Neural cell (in vitro differentiated cells): ENCODE data around the gene FAP. TPM values are rescaled to one million over a fixed set of nuclear protein-coding genes. Genes with fewer than 3 reads are reported as not detected.

Experiments
- H2AFZ ChIP-seq: fragments of 200-600, 300-800 bp; sonication (generic), shearing (Covaris generic); 2 replicates; pipeline ENCODE4 v1.6.0; 2014; ENCODE audit warnings: low read depth, mild to moderate bottlenecking, antibody characterized with exemption, low read length, moderate library complexity
- H3F3A ChIP-seq: fragments of 200-600 bp; shearing (Covaris generic); 2 replicates; pipeline ENCODE4 v1.6.1; 2016; ENCODE audit warnings: mild to moderate bottlenecking, moderate library complexity, mixed read lengths, antibody characterized with exemption, low read length; ENCODE audit not compliant: insufficient read depth, poor library complexity, severe bottlenecking
- H3K27ac ChIP-seq: fragments of 200-600, 300-800 bp; sonication (generic), shearing (Covaris generic); 2 replicates; pipeline ENCODE4 v1.5.1; 2014; ENCODE audit warnings: mild to moderate bottlenecking, low read length, moderate library complexity
- H3K27me3 ChIP-seq: fragments of 300-800, 200-600 bp; sonication (generic), shearing (Covaris generic); 2 replicates; pipeline ENCODE4 v1.6.0; 2014; ENCODE audit warnings: mild to moderate bottlenecking, low read depth, low read length, moderate library complexity; ENCODE audit not compliant: insufficient read depth
- H3K36me3 ChIP-seq: fragments of 300-800, 200-600 bp; sonication (generic), shearing (Covaris generic); 2 replicates; pipeline ENCODE4 v1.5.1; 2014; ENCODE audit warnings: mild to moderate bottlenecking, antibody characterized with exemption, low read length, moderate library complexity; ENCODE audit not compliant: insufficient read depth
- H3K4me2 ChIP-seq: fragments of 300-800, 200-600 bp; sonication (generic), shearing (Covaris generic); 2 replicates; pipeline ENCODE4 v1.6.0; 2014; ENCODE audit warnings: mild to moderate bottlenecking, low read length
- H3K4me3 ChIP-seq: fragments of 300-800, 200-600 bp; sonication (generic), shearing (Covaris generic); 2 replicates; pipeline ENCODE4 v1.5.1; 2014; ENCODE audit warnings: mild to moderate bottlenecking, low read length, moderate library complexity
- H3K79me2 ChIP-seq: fragments of 200-600 bp; shearing (Covaris generic); replicated peaks from 2 replicates; pipeline ENCODE4 v1.6.0; 2014; ENCODE audit warnings: mild to moderate bottlenecking, low read length, moderate library complexity; ENCODE audit not compliant: insufficient read depth
- H3K9ac ChIP-seq: fragments of 300-800, 200-600 bp; sonication (generic), shearing (Covaris generic); 2 replicates; pipeline ENCODE4 v1.6.1; 2016; ENCODE audit warnings: mild to moderate bottlenecking, low read length, mixed read lengths
- H3K9me2 ChIP-seq: fragments of 200-600 bp; shearing (Covaris generic); 2 replicates; pipeline ENCODE4 v1.6.1; 2016; ENCODE audit warnings: mild to moderate bottlenecking, low read length, mixed read lengths; ENCODE audit not compliant: insufficient read depth
- H3K9me3 ChIP-seq: fragments of 200-600, 300-800 bp; sonication (generic), shearing (Covaris generic); 2 replicates; pipeline ENCODE4 v1.6.1; 2016; ENCODE audit warnings: mild to moderate bottlenecking, mixed run types, low read length, moderate library complexity, mixed read lengths
- H4K20me1 ChIP-seq: fragments of 200-600 bp; shearing (Covaris generic); 2 replicates; pipeline ENCODE4 v1.6.1; 2016; ENCODE audit warnings: mild to moderate bottlenecking, mixed run types; ENCODE audit not compliant: insufficient read depth
- CTCF ChIP-seq: fragments of 450-650 bp; IDR thresholded peaks from 2 replicates; pipeline ENCODE4 v1.5.1; 2014; ENCODE audit warnings: antibody characterized with exemption, mild to moderate bottlenecking, moderate library complexity; ENCODE audit not compliant: poor library complexity, severe bottlenecking
- EP300 ChIP-seq: fragments of 450-650 bp; conservative IDR thresholded peaks from 2 replicates; pipeline ENCODE4 v1.6.1; 2014; ENCODE audit warnings: antibody characterized with exemption, mild to moderate bottlenecking, moderate library complexity; ENCODE audit not compliant: poor library complexity, severe bottlenecking
- EZH2 ChIP-seq: fragments of 200-600, 300-800 bp; shearing (Covaris generic), sonication (generic); IDR thresholded peaks from 2 replicates; pipeline ENCODE4 v1.6.1; 2014; ENCODE audit warnings: antibody characterized with exemption, low read length, borderline replicate concordance, mild to moderate bottlenecking; ENCODE audit not compliant: insufficient read depth, poor library complexity, severe bottlenecking
- MXI1 ChIP-seq: fragments of 450-650 bp; conservative IDR thresholded peaks from 2 replicates; pipeline ENCODE4 v1.6.1; 2014; ENCODE audit warnings: antibody characterized with exemption, mild to moderate bottlenecking; ENCODE audit not compliant: poor library complexity, severe bottlenecking
- POLR2AphosphoS5 ChIP-seq: IDR thresholded peaks from 2 replicates; pipeline ENCODE4 v1.6.1; 2012
- RAD21 ChIP-seq: fragments of 450-650 bp; conservative IDR thresholded peaks from 2 replicates; pipeline ENCODE4 v1.6.1; 2014; ENCODE audit warnings: antibody characterized with exemption, mild to moderate bottlenecking, moderate library complexity
- SMC3 ChIP-seq: fragments of 450-650 bp; conservative IDR thresholded peaks from 2 replicates; pipeline ENCODE4 v1.6.1; 2014; ENCODE audit warnings: antibody characterized with exemption, mild to moderate bottlenecking, moderate library complexity; ENCODE audit not compliant: poor library complexity
- TAF1 ChIP-seq: IDR thresholded peaks from 2 replicates; pipeline ENCODE4 v1.6.1; 2012; ENCODE audit warnings: low read depth
- polyA plus RNA-seq: library from polyadenylated mRNA; depleted of rRNA; stranded (reverse); fragments of >200 nt; gene quantifications from 2 replicates; pipeline ENCODE4 v1.2.3, GENCODE V29; 2014
- TF ChIP-seq, protein P1 (sequence below): IDR thresholded peaks from 2 replicates; pipeline ENCODE4 v1.6.1; 2012; ENCODE audit warnings: borderline replicate concordance

Gene FAP
- polyA plus RNA-seq, 1 donor from 2014 or later: 0.16 TPM

- TF ChIP-seq EP300 (no peak), RAD21 (no peak), SMC3 (no peak), TAF1 (no peak)
- Histone ChIP-seq H3K9me2 (no peaks in the 10 kb centered on the region), H3K27ac (no peak overlapping the region), H3K27me3 (no peaks in the 10 kb centered on the region), H3K9ac (no peak overlapping the region), H3F3A (no peaks in the 10 kb centered on the region), H3K79me2 (no peaks in the 10 kb centered on the region), H4K20me1 (no peaks in the 10 kb centered on the region), H3K4me2 (no peak overlapping the region), H2AFZ (no peak overlapping the region), H3K4me3 (no peak overlapping the region), H3K9me3 (no peaks in the 10 kb centered on the region), H3K36me3 (no peaks in the 10 kb centered on the region)
Measured at GRCh38 chr2:162256591-162256991, 13.3 kb upstream of the FAP start.

DNA sequence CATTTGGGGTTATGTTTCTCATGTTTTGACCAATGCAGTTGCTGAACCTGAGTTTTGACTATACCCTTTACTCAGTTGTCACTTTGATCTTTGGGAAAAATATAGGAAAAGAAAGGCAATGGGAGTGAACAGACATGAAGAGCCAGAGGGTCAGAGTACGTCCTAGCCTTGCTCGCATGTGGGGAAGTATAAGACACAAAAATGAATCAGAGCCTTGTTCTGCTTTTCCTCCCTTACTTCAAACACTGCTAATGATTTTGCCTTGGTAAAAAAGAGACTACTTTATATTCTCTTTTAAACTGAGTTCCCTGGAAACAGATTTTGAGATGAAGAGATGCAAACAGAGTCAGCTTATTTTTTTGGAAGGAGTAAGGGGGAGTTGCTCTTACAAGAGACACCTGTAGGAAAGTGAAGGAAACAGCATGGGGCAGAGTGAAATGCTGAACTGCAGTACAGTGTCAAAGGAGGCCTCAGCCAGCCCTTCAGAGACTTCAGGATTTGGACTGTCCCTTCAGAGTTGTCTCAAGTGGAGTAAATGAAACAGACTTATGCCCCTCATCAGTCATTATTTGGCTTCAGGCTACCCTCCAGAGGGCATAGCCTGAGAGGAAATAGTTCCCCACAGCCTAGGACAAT is 11.1 kb upstream of the FAP start:
- no peak overlapping the region for H2AFZ ChIP-seq
- H3K9ac ChIP-seq: no peak overlapping the region
- no peaks in the 10 kb centered on the region for H3K9me3 ChIP-seq
- H3K27me3 ChIP-seq: no peaks in the 10 kb centered on the region
- no peak overlapping the region for H3K4me3 ChIP-seq
- no peaks in the 10 kb centered on the region for H4K20me1 ChIP-seq
- TF ChIP-seq EP300: no peak
- TF ChIP-seq, protein P1, sequence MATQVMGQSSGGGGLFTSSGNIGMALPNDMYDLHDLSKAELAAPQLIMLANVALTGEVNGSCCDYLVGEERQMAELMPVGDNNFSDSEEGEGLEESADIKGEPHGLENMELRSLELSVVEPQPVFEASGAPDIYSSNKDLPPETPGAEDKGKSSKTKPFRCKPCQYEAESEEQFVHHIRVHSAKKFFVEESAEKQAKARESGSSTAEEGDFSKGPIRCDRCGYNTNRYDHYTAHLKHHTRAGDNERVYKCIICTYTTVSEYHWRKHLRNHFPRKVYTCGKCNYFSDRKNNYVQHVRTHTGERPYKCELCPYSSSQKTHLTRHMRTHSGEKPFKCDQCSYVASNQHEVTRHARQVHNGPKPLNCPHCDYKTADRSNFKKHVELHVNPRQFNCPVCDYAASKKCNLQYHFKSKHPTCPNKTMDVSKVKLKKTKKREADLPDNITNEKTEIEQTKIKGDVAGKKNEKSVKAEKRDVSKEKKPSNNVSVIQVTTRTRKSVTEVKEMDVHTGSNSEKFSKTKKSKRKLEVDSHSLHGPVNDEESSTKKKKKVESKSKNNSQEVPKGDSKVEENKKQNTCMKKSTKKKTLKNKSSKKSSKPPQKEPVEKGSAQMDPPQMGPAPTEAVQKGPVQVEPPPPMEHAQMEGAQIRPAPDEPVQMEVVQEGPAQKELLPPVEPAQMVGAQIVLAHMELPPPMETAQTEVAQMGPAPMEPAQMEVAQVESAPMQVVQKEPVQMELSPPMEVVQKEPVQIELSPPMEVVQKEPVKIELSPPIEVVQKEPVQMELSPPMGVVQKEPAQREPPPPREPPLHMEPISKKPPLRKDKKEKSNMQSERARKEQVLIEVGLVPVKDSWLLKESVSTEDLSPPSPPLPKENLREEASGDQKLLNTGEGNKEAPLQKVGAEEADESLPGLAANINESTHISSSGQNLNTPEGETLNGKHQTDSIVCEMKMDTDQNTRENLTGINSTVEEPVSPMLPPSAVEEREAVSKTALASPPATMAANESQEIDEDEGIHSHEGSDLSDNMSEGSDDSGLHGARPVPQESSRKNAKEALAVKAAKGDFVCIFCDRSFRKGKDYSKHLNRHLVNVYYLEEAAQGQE: no peak
- TF ChIP-seq TAF1: no peak
- TF ChIP-seq SMC3: no peak
- no peak for TF ChIP-seq CTCF
- no peak for TF ChIP-seq MXI1
- TF ChIP-seq EZH2: no peak
- TF ChIP-seq POLR2AphosphoS5: no peak
- no peak for TF ChIP-seq RAD21
- H3K4me2 ChIP-seq: no peak overlapping the region
- H3F3A ChIP-seq: no peaks in the 10 kb centered on the region
- no peaks in the 10 kb centered on the region for H3K36me3 ChIP-seq
- no peaks in the 10 kb centered on the region for H3K9me2 ChIP-seq
- H3K79me2 ChIP-seq: no peaks in the 10 kb centered on the region
- H3K27ac ChIP-seq: no peak overlapping the region

DNA sequence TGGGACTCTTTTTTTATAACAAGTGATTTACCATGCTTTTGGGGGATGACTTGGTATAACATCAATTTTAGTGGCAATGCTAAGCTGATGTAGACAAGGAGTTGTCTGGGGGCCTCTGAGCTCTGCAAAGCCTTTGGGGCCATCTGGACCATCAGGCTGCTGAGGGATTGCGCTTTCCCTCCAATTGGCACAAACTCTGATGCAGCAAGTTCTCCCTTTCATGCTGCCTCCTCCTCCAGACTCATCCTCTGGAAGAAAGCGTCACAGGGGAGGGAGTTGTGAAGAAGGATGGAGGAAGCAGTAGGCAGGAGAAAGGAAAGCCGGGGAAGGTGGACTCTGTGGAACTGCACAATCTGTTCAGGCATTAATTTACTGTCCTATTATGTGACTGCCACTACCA is 10.2 kb upstream of the FAP start:
- Histone ChIP-seq H2AFZ (no peak overlapping the region), H3K36me3 (no peaks in the 10 kb centered on the region), H3K79me2 (no peaks in the 10 kb centered on the region), H3K9me2 (no peaks in the 10 kb centered on the region), H3K9me3 (no peaks in the 10 kb centered on the region), H4K20me1 (no peaks in the 10 kb centered on the region), H3K27ac (no peak overlapping the region), H3K9ac (no peak overlapping the region), H3K4me3 (no peak overlapping the region), H3K27me3 (no peaks in the 10 kb centered on the region), H3F3A (no peaks in the 10 kb centered on the region), H3K4me2 (no peak overlapping the region)
- TF ChIP-seq SMC3 (no peak), CTCF (no peak), EP300 (no peak), POLR2AphosphoS5 (no peak), TAF1 (no peak), RAD21 (no peak), EZH2 (no peak), MXI1 (no peak)
- TF ChIP-seq, protein P1: no peak
